Nephron (organoid): ENCODE results near the gene HMX1.
A peak's percentile ranks its signal among the peaks of the same experiment; 100 is the strongest.

Experiments
- H3K27ac Mint-ChIP-seq, 3 experiments: 2 replicates each; pipeline ENCODE4 v1.8.0; 2020; ENCODE audit warnings: mixed read lengths in 3 of 3, mild to moderate bottlenecking in 2 of 3, moderate library complexity in 1 of 3
- H3K27me3 Mint-ChIP-seq: 2 replicates; pipeline ENCODE4 v1.8.0; 2021; ENCODE audit warnings: low read depth, mild to moderate bottlenecking, moderate library complexity, mixed read lengths
- H3K36me3 Mint-ChIP-seq: 2 replicates; pipeline ENCODE4 v1.8.0; 2020; ENCODE audit warnings: low read depth, mixed read lengths
- H3K4me1 Mint-ChIP-seq: 2 replicates; pipeline ENCODE4 v1.8.0; 2020; ENCODE audit warnings: mixed read lengths
- H3K4me3 Mint-ChIP-seq, 3 experiments: 2 replicates each; pipeline ENCODE4 v1.8.0; 2020; ENCODE audit warnings: mild to moderate bottlenecking in 3 of 3, mixed read lengths in 3 of 3, moderate library complexity in 2 of 3
- H3K9me3 Mint-ChIP-seq: 2 replicates; pipeline ENCODE4 v1.8.0; 2020; ENCODE audit warnings: mixed read lengths
- TF ChIP-seq, protein P1 (sequence below), 3 experiments: fragments of 200-600 bp; sonication (generic); IDR thresholded peaks; one replicate each; pipeline ENCODE4 v1.5.0; 2021; ENCODE audit warnings: antibody characterized with exemption in 3 of 3; ENCODE audit not compliant: unreplicated experiment in 3 of 3

HMX1 gene

DNA sequence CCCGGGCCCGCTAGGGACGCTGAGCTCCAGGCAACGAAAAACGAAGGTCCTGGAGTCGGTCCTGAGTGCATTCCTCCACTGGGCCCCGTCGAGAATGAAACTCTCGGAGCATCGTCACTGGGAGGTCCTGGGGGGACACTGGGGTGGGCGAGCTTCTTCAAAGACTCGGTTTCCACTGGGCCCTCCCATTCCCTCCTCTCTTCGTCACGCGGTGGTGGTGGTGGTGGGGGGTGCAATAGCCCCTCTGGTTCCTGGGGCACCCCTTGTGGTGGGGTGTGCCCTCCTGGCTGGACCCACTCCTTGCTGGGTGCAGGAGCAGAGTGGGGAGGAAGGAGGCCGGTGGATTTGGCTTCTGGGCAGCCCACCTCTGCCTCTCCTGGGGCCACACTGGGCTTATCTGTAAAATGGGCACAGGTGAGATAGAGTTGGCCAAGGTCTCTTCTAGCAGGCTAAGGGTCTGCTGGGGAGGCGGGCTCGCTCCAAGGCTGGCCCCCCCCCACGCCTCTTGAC, 12.9 kb downstream of the HMX1 start:
- Mint-ChIP-seq H3K9me3 (peaks cover 5% of the 10 kb centered on the region), H3K27me3 (peaks cover 94% of the 10 kb centered on the region), H3K4me3 (no peak overlapping the region), H3K4me1 (peaks cover 22% of the 10 kb centered on the region), H3K27ac (no peak overlapping the region), H3K36me3 (no peaks in the 10 kb centered on the region)
- TF ChIP-seq, protein P1, sequence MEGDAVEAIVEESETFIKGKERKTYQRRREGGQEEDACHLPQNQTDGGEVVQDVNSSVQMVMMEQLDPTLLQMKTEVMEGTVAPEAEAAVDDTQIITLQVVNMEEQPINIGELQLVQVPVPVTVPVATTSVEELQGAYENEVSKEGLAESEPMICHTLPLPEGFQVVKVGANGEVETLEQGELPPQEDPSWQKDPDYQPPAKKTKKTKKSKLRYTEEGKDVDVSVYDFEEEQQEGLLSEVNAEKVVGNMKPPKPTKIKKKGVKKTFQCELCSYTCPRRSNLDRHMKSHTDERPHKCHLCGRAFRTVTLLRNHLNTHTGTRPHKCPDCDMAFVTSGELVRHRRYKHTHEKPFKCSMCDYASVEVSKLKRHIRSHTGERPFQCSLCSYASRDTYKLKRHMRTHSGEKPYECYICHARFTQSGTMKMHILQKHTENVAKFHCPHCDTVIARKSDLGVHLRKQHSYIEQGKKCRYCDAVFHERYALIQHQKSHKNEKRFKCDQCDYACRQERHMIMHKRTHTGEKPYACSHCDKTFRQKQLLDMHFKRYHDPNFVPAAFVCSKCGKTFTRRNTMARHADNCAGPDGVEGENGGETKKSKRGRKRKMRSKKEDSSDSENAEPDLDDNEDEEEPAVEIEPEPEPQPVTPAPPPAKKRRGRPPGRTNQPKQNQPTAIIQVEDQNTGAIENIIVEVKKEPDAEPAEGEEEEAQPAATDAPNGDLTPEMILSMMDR (IDR thresholded peaks at IDR 0.05; ENCODE audit: unreplicated experiment in 3 of 3), result no peak

DNA sequence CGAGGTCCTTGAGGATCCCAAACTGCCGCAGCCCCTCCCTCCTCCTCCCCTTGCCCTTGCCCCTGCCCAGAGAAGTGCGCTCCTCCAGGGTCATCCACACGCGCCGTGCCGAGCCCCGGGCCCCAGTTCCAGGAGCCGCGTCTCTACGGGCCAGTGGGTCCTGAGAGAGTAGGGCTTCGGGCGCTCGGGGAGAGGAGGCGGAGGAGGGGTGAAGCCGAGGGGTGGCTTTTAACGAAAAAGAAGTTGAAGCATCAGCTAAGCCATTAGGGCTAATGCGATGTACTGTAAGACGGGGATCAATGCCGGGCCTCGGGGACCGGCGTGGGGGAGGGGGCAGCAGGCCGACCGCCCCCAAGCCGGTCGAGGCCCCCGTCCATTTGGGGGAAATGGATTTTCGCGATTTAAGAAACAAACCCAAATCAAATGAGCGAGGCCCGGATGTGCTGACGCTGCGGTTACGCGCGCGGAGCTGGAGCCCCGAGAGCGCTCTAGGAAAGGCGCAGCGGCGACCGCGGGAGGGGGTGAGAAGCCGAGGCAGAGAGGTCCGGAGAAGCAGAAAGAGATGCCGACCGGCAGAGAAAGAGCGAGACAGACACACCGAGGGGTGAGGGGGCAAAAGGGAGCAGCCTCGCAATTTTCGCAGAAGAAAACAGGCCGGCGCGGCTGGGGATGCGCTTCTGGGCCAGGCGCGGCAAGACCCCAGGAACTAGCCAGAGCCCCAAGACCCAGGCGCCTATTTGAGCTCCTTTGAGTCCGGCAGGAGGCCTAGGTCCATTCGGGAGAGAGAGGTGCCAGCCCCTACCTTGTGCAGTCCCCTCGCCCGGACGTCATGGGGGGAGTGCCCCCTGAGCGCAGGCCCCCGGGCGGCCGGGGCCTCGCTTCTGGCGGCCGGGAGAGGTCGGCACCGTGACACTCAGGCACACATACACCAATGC, 13.6 kb downstream of the HMX1 start:
- H3K36me3 Mint-ChIP-seq, result no peaks in the 10 kb centered on the region
- H3K4me3 Mint-ChIP-seq, result peak overlapping the region; percentile 37 to 69 (median 43)
- peaks cover 5% of the 10 kb centered on the region for H3K9me3 Mint-ChIP-seq
- peaks cover 22% of the 10 kb centered on the region for H3K4me1 Mint-ChIP-seq
- H3K27me3 Mint-ChIP-seq, result peaks cover 94% of the 10 kb centered on the region
- TF ChIP-seq, protein P1 (IDR thresholded peaks at IDR 0.05; ENCODE audit: unreplicated experiment in 3 of 3), result no peak
- no peak overlapping the region for H3K27ac Mint-ChIP-seq

DNA sequence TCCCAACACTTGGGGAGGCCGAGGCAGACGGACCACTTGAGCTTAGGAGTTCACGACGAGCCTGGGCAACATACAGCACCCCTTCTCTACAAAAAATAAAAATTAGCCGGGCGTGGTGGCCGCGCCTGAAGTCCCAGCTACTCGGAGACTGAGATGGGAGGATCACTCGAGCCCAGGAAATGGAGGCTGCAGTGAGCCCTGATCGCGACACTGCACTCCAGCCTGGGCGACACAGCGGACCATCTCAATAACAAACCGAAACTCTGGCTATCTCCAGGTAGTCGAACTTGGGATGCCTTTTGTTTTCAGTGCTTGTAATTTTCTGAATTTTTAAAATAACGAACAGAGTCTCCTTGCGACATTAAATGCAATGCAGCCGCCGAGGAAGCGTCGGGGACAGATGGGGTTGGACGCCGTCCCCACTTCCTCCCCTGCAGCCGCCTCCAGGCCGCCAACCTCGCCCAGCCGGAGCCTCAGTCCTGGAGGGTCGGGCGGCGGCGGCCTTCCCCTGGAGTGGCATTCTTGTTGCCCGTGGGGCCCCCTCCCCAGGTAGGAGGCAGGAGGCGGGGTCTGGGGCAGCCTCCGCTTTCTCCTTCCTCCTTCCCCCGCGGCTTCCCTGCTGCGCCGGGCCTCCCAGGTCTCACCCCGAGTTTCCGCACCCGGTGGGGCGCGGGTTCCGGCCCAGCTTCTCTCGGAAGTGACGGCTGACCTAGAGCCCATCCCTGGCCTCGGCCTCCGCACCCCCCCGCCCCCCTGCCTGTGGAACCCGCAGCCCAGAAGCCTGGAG, 14.6 kb downstream of the HMX1 start:
- H3K4me1 Mint-ChIP-seq, result peaks cover 22% of the 10 kb centered on the region
- TF ChIP-seq, protein P1 (IDR thresholded peaks at IDR 0.05; ENCODE audit: unreplicated experiment in 3 of 3), result no peak
- H3K27me3 Mint-ChIP-seq, result peaks cover 94% of the 10 kb centered on the region
- no peaks in the 10 kb centered on the region for H3K36me3 Mint-ChIP-seq
- no peak overlapping the region for H3K27ac Mint-ChIP-seq
- peak overlapping the region in 2 of 3 experiments; percentile 16 to 22 for H3K4me3 Mint-ChIP-seq
- peaks cover 5% of the 10 kb centered on the region for H3K9me3 Mint-ChIP-seq

- TF ChIP-seq, protein P1 (IDR thresholded peaks at IDR 0.05; ENCODE audit: unreplicated experiment in 3 of 3), result peak in 1 of 3 experiments; percentile 11
- Mint-ChIP-seq H3K36me3 (no peaks in the 10 kb centered on the region), H3K27me3 (peaks cover 93% of the 10 kb centered on the region), H3K4me3 (peak overlapping the region; percentile 18 to 43 (median 34)), H3K4me1 (peaks cover 22% of the 10 kb centered on the region), H3K27ac (no peak overlapping the region), H3K9me3 (peaks cover 5% of the 10 kb centered on the region)
These were observed 15.8 kb downstream of the HMX1 start for GRCh38 chr4:8855818-8856245.

- H3K4me3 Mint-ChIP-seq, result peak overlapping the region in 1 of 3 experiments; percentile 17
- no peaks in the 10 kb centered on the region for H3K36me3 Mint-ChIP-seq
- peaks cover 22% of the 10 kb centered on the region for H3K4me1 Mint-ChIP-seq
- H3K27me3 Mint-ChIP-seq, result peaks cover 92% of the 10 kb centered on the region
- TF ChIP-seq, protein P1 (IDR thresholded peaks at IDR 0.05; ENCODE audit: unreplicated experiment in 3 of 3), result no peak
- H3K9me3 Mint-ChIP-seq, result peaks cover 5% of the 10 kb centered on the region
- H3K27ac Mint-ChIP-seq, result no peak overlapping the region
These were observed 16.7 kb downstream of the HMX1 start for GRCh38 chr4:8854931-8855330.
